ENCODE results near the gene LDB2. TPM values are rescaled to one million over a fixed set of nuclear protein-coding genes. Genes with fewer than 3 reads are reported as not detected.

The LDB2 gene
- polyA plus RNA-seq, 3 donors, result not detected

DNA sequence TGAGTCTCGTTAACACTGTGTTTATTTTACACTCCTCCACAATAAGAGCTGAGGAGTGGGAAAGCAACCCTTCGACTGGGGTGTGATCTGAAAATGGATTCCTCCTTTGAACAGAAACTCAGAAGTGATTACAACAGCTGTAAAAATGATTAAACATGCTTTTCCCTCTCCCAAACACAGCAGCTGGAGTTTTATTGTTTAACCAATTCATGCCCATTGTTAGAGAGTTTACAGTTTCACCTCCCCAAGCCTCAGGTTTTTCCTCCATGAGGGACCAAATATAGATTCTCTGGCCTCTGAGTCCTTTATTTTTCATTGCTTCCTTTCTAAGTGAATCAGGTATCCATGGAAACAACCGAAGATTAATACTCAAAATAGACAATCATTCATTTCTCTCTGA, 409.2 kb downstream of the LDB2 start:
- H4K20me1 ChIP-seq (ENCODE audit: insufficient read depth, low read length), result no peaks in the 10 kb centered on the region
- WGBS (ENCODE audit: insufficient coverage), result no CpG with 5 or more reads among the region's 3 CpGs
- H3K27me3 ChIP-seq (ENCODE audit: control insufficient read depth in 2 of 2, insufficient read depth in 2 of 2, low read length in 2 of 2), result no peaks in the 10 kb centered on the region
- H3K4me3 ChIP-seq (replicated peaks in 1 of 3; ENCODE audit: low read depth in 2 of 3, low read length in 3 of 3), result no peak overlapping the region
- TF ChIP-seq, protein P1, sequence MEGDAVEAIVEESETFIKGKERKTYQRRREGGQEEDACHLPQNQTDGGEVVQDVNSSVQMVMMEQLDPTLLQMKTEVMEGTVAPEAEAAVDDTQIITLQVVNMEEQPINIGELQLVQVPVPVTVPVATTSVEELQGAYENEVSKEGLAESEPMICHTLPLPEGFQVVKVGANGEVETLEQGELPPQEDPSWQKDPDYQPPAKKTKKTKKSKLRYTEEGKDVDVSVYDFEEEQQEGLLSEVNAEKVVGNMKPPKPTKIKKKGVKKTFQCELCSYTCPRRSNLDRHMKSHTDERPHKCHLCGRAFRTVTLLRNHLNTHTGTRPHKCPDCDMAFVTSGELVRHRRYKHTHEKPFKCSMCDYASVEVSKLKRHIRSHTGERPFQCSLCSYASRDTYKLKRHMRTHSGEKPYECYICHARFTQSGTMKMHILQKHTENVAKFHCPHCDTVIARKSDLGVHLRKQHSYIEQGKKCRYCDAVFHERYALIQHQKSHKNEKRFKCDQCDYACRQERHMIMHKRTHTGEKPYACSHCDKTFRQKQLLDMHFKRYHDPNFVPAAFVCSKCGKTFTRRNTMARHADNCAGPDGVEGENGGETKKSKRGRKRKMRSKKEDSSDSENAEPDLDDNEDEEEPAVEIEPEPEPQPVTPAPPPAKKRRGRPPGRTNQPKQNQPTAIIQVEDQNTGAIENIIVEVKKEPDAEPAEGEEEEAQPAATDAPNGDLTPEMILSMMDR (IDR thresholded peaks at IDR 0.05), result no peak
- no peak overlapping the region for H2AFZ ChIP-seq (ENCODE audit: insufficient read depth, low read depth, low read length, poor library complexity, severe bottlenecking)
- H3K4me1 Mint-ChIP-seq, result no peaks in the 10 kb centered on the region
- intact Hi-C loops (cut with micrococcal nuclease), result no loop called here
- H3K79me2 ChIP-seq (ENCODE audit: insufficient read depth, low read length), result no peaks in the 10 kb centered on the region
- no peak overlapping the region for H3K9ac ChIP-seq (ENCODE audit: insufficient read depth, low read length, poor library complexity, severe bottlenecking)
- H3K4me2 ChIP-seq (replicated peaks; ENCODE audit: extremely low read depth, low read length, poor library complexity, severe bottlenecking), result no peak overlapping the region
- H3K4me1 ChIP-seq (ENCODE audit: control insufficient read depth in 1 of 2, insufficient read depth in 2 of 2, low read length in 2 of 2), result no peaks in the 10 kb centered on the region
- no peak overlapping the region for H3K27ac ChIP-seq (ENCODE audit: low read depth in 1 of 2, low read length in 2 of 2)
- H3K9me3 ChIP-seq (replicated peaks in 1 of 2; ENCODE audit: control insufficient read depth in 1 of 2, insufficient read depth in 1 of 2, low read length in 2 of 2), result no peaks in the 10 kb centered on the region
- H3K4me3 Mint-ChIP-seq, result no peak overlapping the region
- no peak for DNase-seq
- H3K27me3 Mint-ChIP-seq (ENCODE audit: low read depth in 3 of 3), result peaks cover 2 to 3% (median 2%) of the 10 kb centered on the region in 3 donors
- no peaks in the 10 kb centered on the region for H3K36me3 Mint-ChIP-seq
- H3K9me3 Mint-ChIP-seq, result peaks cover 0 to 13% (median 2%) of the 10 kb centered on the region in 7 donors
- no peaks in the 10 kb centered on the region for H3K36me3 ChIP-seq (replicated peaks in 1 of 2; ENCODE audit: control insufficient read depth in 1 of 2, insufficient read depth in 2 of 2, low read length in 2 of 2)
- H3K27ac Mint-ChIP-seq, result no peak overlapping the region

DNA sequence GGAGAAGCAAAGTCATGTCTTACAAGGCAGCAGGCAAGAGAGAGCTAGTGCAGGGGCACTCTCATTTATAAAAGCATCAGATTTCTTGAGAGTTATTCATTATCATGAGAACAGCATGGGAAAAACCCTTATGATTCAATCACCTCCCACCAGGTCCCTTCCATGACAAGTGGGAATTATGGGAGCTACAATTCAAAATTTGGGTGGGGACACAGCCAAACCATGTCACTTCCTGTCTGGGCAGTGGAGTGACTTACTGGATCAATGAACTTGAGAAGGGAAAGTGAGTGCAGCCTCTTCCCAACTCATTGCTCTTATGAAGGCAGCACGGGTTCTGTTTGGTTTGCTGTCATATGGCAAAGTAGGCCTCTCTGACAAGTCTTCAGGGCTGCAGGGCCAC, 410.4 kb downstream of the LDB2 start:
- H3K27ac Mint-ChIP-seq, result no peak overlapping the region
- H3K27me3 Mint-ChIP-seq (ENCODE audit: low read depth in 3 of 3), result peaks cover 0 to 3% (median 2%) of the 10 kb centered on the region in 3 donors
- 100% methylated on average over 1 of the region's 1 CpG for WGBS (ENCODE audit: insufficient coverage)
- peaks cover 0 to 11% (median 1%) of the 10 kb centered on the region in 7 donors for H3K9me3 Mint-ChIP-seq
- Histone ChIP-seq H3K36me3 (replicated peaks in 1 of 2; ENCODE audit: control insufficient read depth in 1 of 2, insufficient read depth in 2 of 2, low read length in 2 of 2) (no peaks in the 10 kb centered on the region), H3K4me3 (replicated peaks in 1 of 3; ENCODE audit: low read depth in 2 of 3, low read length in 3 of 3) (no peak overlapping the region), H3K4me1 (ENCODE audit: control insufficient read depth in 1 of 2, insufficient read depth in 2 of 2, low read length in 2 of 2) (no peaks in the 10 kb centered on the region), H3K27ac (ENCODE audit: low read depth in 1 of 2, low read length in 2 of 2) (no peak overlapping the region), H3K79me2 (ENCODE audit: insufficient read depth, low read length) (no peaks in the 10 kb centered on the region), H3K9me3 (replicated peaks in 1 of 2; ENCODE audit: control insufficient read depth in 1 of 2, insufficient read depth in 1 of 2, low read length in 2 of 2) (no peaks in the 10 kb centered on the region), H2AFZ (ENCODE audit: insufficient read depth, low read depth, low read length, poor library complexity, severe bottlenecking) (no peak overlapping the region), H3K4me2 (replicated peaks; ENCODE audit: extremely low read depth, low read length, poor library complexity, severe bottlenecking) (no peak overlapping the region), H3K9ac (ENCODE audit: insufficient read depth, low read length, poor library complexity, severe bottlenecking) (no peak overlapping the region), H4K20me1 (ENCODE audit: insufficient read depth, low read length) (no peaks in the 10 kb centered on the region), H3K27me3 (ENCODE audit: control insufficient read depth in 2 of 2, insufficient read depth in 2 of 2, low read length in 2 of 2) (no peaks in the 10 kb centered on the region)
- H3K36me3 Mint-ChIP-seq, result no peaks in the 10 kb centered on the region
- TF ChIP-seq, protein P1 (IDR thresholded peaks at IDR 0.05), result no peak
- H3K4me1 Mint-ChIP-seq, result no peaks in the 10 kb centered on the region
- intact Hi-C loops (cut with micrococcal nuclease), result no loop called here
- DNase-seq, result no peak
- no peak overlapping the region for H3K4me3 Mint-ChIP-seq

All from CD14-positive monocyte (primary cell).